NCI-H446 treated with DMSO at 0.1 percent for 48 hours (cell line): ENCODE results near the gene SMG6.

Source experiments
- DNase-seq: peaks from one replicate; lab custom pipeline; 2025; lab: John Stamatoyannopoulos, UW

Gene SMG6

GRCh38 chr17:2060385-2060658 lies 243.3 kb downstream of the SMG6 start:
- no peak for DNase-seq

GRCh38 chr17:2059547-2060384 lies 243.8 kb downstream of the SMG6 start:
- DNase-seq, result no peak

GRCh38 chr17:2058586-2059546 lies 244.7 kb downstream of the SMG6 start:
- no peak for DNase-seq

- DNase-seq, result no peak
Observed at GRCh38 chr17:2057760-2058585, 245.6 kb downstream of the SMG6 start.

DNA sequence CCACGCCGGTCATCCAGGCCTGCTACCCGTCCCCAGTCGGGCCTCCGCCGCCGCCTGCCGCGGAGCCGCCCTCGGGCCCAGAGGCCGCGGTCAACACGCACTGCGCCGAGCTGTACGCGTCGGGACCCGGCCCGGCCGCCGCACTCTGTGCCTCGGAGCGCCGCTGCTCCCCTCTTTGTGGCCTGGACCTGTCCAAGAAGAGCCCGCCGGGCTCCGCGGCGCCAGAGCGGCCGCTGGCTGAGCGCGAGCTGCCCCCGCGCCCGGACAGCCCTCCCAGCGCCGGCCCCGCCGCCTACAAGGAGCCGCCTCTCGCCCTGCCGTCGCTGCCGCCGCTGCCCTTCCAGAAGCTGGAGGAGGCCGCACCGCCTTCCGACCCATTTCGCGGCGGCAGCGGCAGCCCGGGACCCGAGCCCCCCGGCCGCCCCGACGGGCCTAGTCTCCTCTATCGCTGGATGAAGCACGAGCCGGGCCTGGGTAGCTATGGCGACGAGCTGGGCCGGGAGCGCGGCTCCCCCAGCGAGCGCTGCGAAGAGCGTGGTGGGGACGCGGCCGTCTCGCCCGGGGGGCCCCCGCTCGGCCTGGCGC lies 246.3 kb downstream of the SMG6 start:
- no peak for DNase-seq

GRCh38 chr17:2056206-2057174 lies 247.1 kb downstream of the SMG6 start:
- no peak for DNase-seq

GRCh38 chr17:2055292-2056205 lies 248.0 kb downstream of the SMG6 start:
- no peak for DNase-seq

DNA sequence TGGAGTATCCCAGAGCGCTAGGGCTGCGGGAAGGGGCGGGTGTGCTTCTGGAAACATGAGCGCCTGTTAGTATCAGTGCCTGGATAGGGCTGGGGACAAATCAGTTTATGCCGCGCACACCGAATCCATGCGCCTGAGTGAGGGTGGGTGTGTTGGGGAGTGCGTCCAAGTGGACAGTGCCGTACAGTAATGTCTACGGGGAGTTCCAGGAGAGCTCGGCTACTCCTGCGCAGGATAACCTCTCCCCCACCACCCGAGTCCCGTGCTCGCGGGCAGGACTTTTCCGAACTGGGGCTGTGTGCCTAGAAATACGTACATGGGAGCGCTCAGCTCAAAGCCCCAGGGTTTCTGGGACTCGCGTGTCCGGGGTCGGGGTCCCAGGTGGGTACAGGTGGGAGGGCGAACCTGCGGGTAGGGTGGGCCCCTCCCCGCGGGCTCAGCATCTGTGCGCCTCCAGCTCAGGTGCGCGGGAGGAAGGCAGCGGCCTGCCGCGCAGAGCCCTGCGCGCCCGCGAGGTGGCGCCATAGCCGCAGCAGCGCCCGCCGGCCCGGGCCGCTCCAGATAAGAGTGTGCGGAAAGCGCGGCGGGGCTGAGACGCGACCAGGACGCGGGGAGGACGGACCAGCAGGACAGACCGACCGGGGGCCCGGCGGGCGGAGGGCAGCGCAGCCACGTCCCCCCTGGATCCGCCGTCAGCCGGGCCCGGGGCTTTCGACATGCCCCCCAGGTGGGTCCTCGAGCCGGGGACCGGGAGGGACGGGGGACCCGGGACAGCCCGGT lies 248.9 kb downstream of the SMG6 start, which contains the start of gene HIC1:
TSS of gene HIC1 (plus strand) at position 592 of the 780 bp plus-strand sequence. CDS start 1,588 bp downstream, outside the sequence.
- DNase-seq, result no peak

DNA sequence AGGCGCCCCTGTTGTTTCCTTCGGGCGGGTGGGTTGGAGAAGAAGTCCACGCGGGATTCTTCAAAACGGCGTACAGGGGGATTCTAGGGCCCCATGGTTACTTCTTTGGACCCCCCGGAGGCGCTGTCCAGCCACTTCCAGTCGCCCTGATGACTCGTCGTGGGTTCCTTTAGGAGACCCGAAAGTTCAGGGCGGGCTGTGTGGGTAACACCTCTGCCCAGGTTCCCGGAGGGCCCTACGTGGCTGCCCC lies 249.4 kb downstream of the SMG6 start:
- no peak for DNase-seq

- DNase-seq, result no peak
Observed at GRCh38 chr17:2053380-2054261, 250.0 kb downstream of the SMG6 start.

GRCh38 chr17:2051933-2052559 lies 251.5 kb downstream of the SMG6 start:
- DNase-seq, result no peak

DNA sequence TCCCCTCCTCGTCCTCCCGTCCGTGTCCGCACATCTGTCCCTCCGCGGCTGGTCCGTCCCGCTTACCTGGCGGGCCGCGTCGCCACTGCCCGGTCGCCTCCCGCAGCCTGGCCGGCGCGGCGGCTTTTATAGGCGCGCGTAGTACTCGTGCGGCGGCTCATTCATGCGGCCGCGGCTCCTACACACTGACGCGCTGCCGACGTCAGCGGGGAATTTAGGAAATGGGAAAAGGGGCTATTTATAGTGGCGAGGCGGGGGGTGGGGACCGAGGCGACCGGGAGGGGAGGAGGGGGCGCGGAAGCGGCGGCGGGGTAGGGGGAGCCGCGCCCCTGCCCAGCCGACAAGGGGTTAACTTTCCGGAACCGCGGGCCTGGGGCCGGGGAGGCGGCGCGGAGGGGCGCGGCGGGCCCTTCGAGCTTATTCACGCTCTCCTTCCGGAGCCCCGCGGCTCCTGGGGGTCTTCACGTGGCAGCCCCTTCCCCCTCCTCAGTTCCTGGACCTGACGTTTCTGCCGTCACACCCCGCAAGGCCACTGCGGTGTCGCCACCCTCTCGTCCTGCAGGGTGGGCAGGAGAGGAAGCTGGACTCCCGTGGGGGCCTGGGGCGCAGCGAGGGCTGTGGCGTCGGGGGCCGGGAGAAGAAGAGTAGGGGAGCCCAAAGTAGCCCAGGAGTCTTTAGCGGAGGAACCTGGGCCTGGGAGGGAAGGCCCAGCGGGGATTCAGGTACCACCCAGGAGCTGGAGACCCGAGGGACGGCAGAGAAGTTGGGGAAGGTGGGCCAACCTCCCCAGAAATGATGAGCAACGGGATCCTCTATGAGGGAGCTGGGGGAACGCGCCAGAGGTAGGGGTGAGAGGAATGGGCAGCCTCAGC lies 252.3 kb downstream of the SMG6 start:
- no peak for DNase-seq

DNA sequence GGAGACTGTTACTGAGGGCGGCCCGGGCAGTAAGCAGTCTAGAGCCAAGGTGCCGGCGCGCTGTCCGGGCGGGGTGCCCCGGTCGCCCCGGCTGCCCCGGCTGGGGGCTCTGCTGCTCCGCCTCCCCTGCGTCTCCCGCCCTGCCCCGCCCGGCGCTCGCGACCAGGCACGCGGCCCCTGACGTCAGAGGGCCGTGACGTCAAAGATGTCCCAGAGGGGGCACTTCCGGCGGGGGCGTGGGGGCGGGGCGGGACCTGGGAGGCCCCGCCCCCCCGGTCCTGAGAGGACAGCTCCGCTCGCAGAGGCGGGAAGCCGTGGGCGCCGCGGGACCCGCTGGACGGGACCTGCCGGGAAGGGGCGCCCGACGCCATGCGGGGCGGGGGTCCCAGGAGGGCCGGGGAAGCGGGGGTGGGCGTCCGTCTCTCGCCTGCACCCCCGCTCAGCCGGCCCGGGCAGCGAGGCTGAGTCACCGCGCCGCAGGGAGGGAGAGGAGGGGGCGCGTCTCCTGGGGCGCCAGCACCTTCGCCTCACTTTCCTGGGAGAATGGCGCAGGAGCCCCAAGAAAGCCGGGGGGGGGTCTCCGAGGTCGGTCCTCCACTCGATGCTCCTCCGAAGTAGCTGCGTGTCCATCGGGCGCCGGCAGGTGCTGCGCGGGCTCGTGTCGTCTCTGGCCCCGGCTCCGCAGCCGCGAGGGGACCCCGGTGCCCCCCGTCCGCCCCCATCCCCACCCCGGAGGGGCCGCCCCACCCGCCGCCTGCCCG lies 253.1 kb downstream of the SMG6 start:
- DNase-seq, result peak; percentile 41

- peak; percentile 34 for DNase-seq
Observed at GRCh38 chr17:2049333-2050299, 254.0 kb downstream of the SMG6 start.
